H1 (cell line): ENCODE measurements around the gene VGLL1. TPM values are rescaled to one million over a fixed set of nuclear protein-coding genes. Genes with fewer than 3 reads are reported as not detected.

ENCODE experiments used
- CTCF ChIA-PET: fragments of 300-600 bp; sonication (Branson Sonifier 250); formaldehyde crosslinking; loops from one replicate; lab custom pipeline; 2021; ENCODE audit not compliant: partially characterized antibody; lab: Charles Lee
- POLR2A ChIA-PET: fragments of 300-600 bp; sonication (Branson Sonifier 250); formaldehyde crosslinking; loops from one replicate; lab custom pipeline; 2021; ENCODE audit warnings: inconsistent platforms; ENCODE audit not compliant: partially characterized antibody; lab: Charles Lee
- DNase-seq, 2 experiments: peaks; one replicate each; pipeline versions ENCODE4 v3.0.0 to v3.0.0-alpha.2; 2010 to 2022; ENCODE audit warnings: low spot score in 2 of 2, low read depth in 1 of 2, mixed read lengths in 1 of 2
- FAIRE-seq: peaks from 2 replicates; lab custom pipeline; 2011; peaks lifted over from hg19 to GRCh38; lab: Jason Lieb, UNC
- H2AFZ ChIP-seq: 2 replicates; pipeline ENCODE4 v1.8.1; 2012; ENCODE audit warnings: low read length, inconsistent platforms
- H2AK5ac ChIP-seq: 2 replicates; pipeline ENCODE4 v1.6.1; 2013; ENCODE audit warnings: low read depth, low read length
- H2BK120ac ChIP-seq: replicated peaks from 2 replicates; pipeline ENCODE3; 2013; ENCODE audit warnings: low read depth, low read length, inconsistent platforms
- H2BK12ac ChIP-seq: 2 replicates; pipeline ENCODE4 v1.6.1; 2013; ENCODE audit warnings: low read depth, low read length
- H2BK15ac ChIP-seq: 2 replicates; pipeline ENCODE4 v1.6.1; 2013; ENCODE audit warnings: low read length
- H2BK20ac ChIP-seq: 2 replicates; pipeline ENCODE4 v1.6.1; 2013; ENCODE audit warnings: low read length
- H2BK5ac ChIP-seq: 2 replicates; pipeline ENCODE4 v1.6.1; 2013; ENCODE audit warnings: low read depth, low read length
- H3K14ac ChIP-seq: 2 replicates; pipeline ENCODE4 v1.6.1; 2013; ENCODE audit warnings: inconsistent platforms; ENCODE audit not compliant: insufficient read length
- H3K18ac ChIP-seq: 2 replicates; pipeline ENCODE4 v1.6.1; 2013; ENCODE audit warnings: low read length; ENCODE audit errors: extremely low read depth
- H3K23ac ChIP-seq: 2 replicates; pipeline ENCODE4 v1.6.1; 2013; ENCODE audit warnings: inconsistent platforms; ENCODE audit not compliant: insufficient read length
- H3K23me2 ChIP-seq: 2 replicates; pipeline ENCODE4 v1.6.1; 2013; ENCODE audit warnings: low read depth, low read length
- H3K27ac ChIP-seq: 2 replicates; pipeline ENCODE4 v1.6.1; 2011; ENCODE audit warnings: low read depth, low read length, inconsistent platforms
- H3K27me3 ChIP-seq, 4 experiments: replicated peaks in 1 of 4; 1 replicate in 1 of 4; 2 replicates in 3 of 4; pipeline versions ENCODE4 v1.6.1 to v1.8.1; 2011 to 2013; ENCODE audit warnings: low read length in 3 of 4, mild to moderate bottlenecking in 3 of 4, inconsistent platforms in 2 of 4, mixed read lengths in 2 of 4, moderate library complexity in 1 of 4; ENCODE audit not compliant: control insufficient read depth in 3 of 4, insufficient read depth in 3 of 4; ENCODE audit errors: extremely low read depth in 1 of 4
- H3K36me3 ChIP-seq, 4 experiments: 2 replicates each; pipeline versions ENCODE4 v1.6.1 to v1.8.1; 2011 to 2013; ENCODE audit warnings: mild to moderate bottlenecking in 4 of 4, low read length in 3 of 4, moderate library complexity in 2 of 4, control low read depth in 1 of 4, inconsistent platforms in 1 of 4; ENCODE audit not compliant: insufficient read depth in 4 of 4, control insufficient read depth in 2 of 4
- H3K4ac ChIP-seq: replicated peaks from 2 replicates; pipeline ENCODE3; 2013; ENCODE audit warnings: low read length, low read depth, mixed read lengths, inconsistent platforms; ENCODE audit not compliant: insufficient read length
- H3K4me1 ChIP-seq, 4 experiments: replicated peaks in 1 of 4; 1 replicate in 1 of 4; 2 replicates in 3 of 4; pipeline versions ENCODE4 v1.6.1 to v1.8.1; 2011 to 2013; ENCODE audit warnings: low read length in 3 of 4, inconsistent platforms in 2 of 4, mixed read lengths in 1 of 4; ENCODE audit not compliant: insufficient read depth in 4 of 4, control insufficient read depth in 3 of 4
- H3K4me2 ChIP-seq, 2 experiments: 2 replicates each; pipeline versions ENCODE4 v1.6.1 to v1.8.1; 2011 to 2013; ENCODE audit warnings: low read depth in 2 of 2, low read length in 2 of 2, control low read depth in 1 of 2, inconsistent platforms in 1 of 2, mild to moderate bottlenecking in 1 of 2; ENCODE audit not compliant: insufficient read depth in 1 of 2
- H3K4me3 ChIP-seq, 4 experiments: fragments of 200-600, 300-600 bp in 1 of 4; sonication (generic), shearing (Covaris generic), sonication (Bioruptor Twin) in 1 of 4; 2 replicates each; pipeline versions ENCODE4 v1.5.1 to v1.8.1; 2011 to 2016; ENCODE audit warnings: low read length in 4 of 4, low read depth in 3 of 4, control low read depth in 2 of 4, inconsistent platforms in 2 of 4, mild to moderate bottlenecking in 2 of 4, mixed read lengths in 1 of 4, moderate library complexity in 1 of 4; ENCODE audit not compliant: insufficient read depth in 2 of 4; ENCODE audit errors: extremely low read depth in 1 of 4
- H3K56ac ChIP-seq: replicated peaks from 2 replicates; pipeline ENCODE3; 2013; ENCODE audit warnings: low read depth, mild to moderate bottlenecking, mixed read lengths, low read length, inconsistent platforms; ENCODE audit not compliant: insufficient read length
- H3K79me1 ChIP-seq: 2 replicates; pipeline ENCODE4 v1.6.1; 2013; ENCODE audit warnings: low read depth, low read length, control low read depth
- H3K79me2 ChIP-seq, 2 experiments: 2 replicates each; pipeline versions ENCODE4 v1.6.1 to v1.8.1; 2012 to 2013; ENCODE audit warnings: low read length in 2 of 2, mild to moderate bottlenecking in 2 of 2, inconsistent platforms in 1 of 2; ENCODE audit not compliant: insufficient read depth in 2 of 2, control insufficient read depth in 1 of 2
- H3K9ac ChIP-seq, 4 experiments: replicated peaks in 1 of 4; 1 replicate in 1 of 4; 2 replicates in 3 of 4; pipeline versions ENCODE4 v1.6.1 to v1.8.1; 2011 to 2013; ENCODE audit warnings: low read depth in 3 of 4, low read length in 3 of 4, control low read depth in 2 of 4, mild to moderate bottlenecking in 2 of 4, moderate library complexity in 2 of 4, inconsistent platforms in 1 of 4; ENCODE audit errors: extremely low read depth in 1 of 4
- H3K9me3 ChIP-seq, 2 experiments: 2 replicates each; pipeline versions ENCODE4 v1.6.1 to v1.8.1; 2012 to 2013; ENCODE audit warnings: mild to moderate bottlenecking in 2 of 2, moderate library complexity in 2 of 2, control low read depth in 1 of 2, inconsistent platforms in 1 of 2, low read depth in 1 of 2, low read length in 1 of 2, mixed read lengths in 1 of 2; ENCODE audit not compliant: insufficient read depth in 2 of 2
- H4K20me1 ChIP-seq, 2 experiments: replicated peaks in 1 of 2; 2 replicates each; pipeline versions ENCODE3 to v1.8.1; 2011 to 2013; ENCODE audit warnings: inconsistent platforms in 2 of 2, low read length in 2 of 2, mild to moderate bottlenecking in 1 of 2; ENCODE audit not compliant: insufficient read depth in 2 of 2, control insufficient read depth in 1 of 2
- H4K5ac ChIP-seq: 2 replicates; pipeline ENCODE4 v1.6.1; 2013; ENCODE audit warnings: low read length, low read depth, mixed read lengths, inconsistent platforms; ENCODE audit not compliant: insufficient read length
- H4K8ac ChIP-seq: 2 replicates; pipeline ENCODE4 v1.8.0; 2013; ENCODE audit warnings: mild to moderate bottlenecking, moderate library complexity, low read length, inconsistent platforms; ENCODE audit not compliant: insufficient read depth; ENCODE audit errors: extremely low read depth
- H4K91ac ChIP-seq: replicated peaks from 2 replicates; pipeline ENCODE3; 2013; ENCODE audit warnings: low read length, mixed read lengths, inconsistent platforms; ENCODE audit not compliant: insufficient read length
- ASH2L ChIP-seq: fragments of 200-600, 300-600 bp; sonication (generic); IDR thresholded peaks from one replicate; pipeline ENCODE4 v1.7.1; 2017; ENCODE audit warnings: low read length
- BACH1 ChIP-seq: IDR thresholded peaks from 2 replicates; pipeline ENCODE4 v1.6.1; 2012; ENCODE audit warnings: low read length, improper control_type of control experiment
- BCL11A ChIP-seq, 2 experiments: IDR thresholded peaks; one replicate each; pipeline ENCODE4 v1.6.1; 2011; ENCODE audit warnings: low read depth in 2 of 2, low read length in 2 of 2, mild to moderate bottlenecking in 2 of 2
- CBX5 ChIP-seq: fragments of 300-800, 300-1000 bp; sonication (generic); IDR thresholded peaks from 2 replicates; pipeline ENCODE4 v1.7.1; 2016; ENCODE audit warnings: antibody characterized with exemption, low read length, low read depth
- NANOG ChIP-seq: IDR thresholded peaks from 2 replicates; pipeline ENCODE4 v1.6.1; 2011; ENCODE audit warnings: low read length, low read depth, mild to moderate bottlenecking, inconsistent platforms; ENCODE audit not compliant: insufficient read depth, poor library complexity, severe bottlenecking
- SIX5 ChIP-seq: IDR thresholded peaks from 2 replicates; pipeline ENCODE4 v1.6.1; 2011; ENCODE audit warnings: mild to moderate bottlenecking, low read depth, low read length
- SUZ12 ChIP-seq: fragments of 200-600 bp; sonication (generic); IDR thresholded peaks from 2 replicates; pipeline ENCODE4 v1.6.1; 2012; ENCODE audit warnings: mild to moderate bottlenecking, inconsistent platforms, low read length, moderate library complexity, mixed read lengths
- WGBS, 2 experiments: shearing (Covaris generic) in 1 of 2; methylation state at CpG; one replicate each; pipeline versions ENCODE4 v1.1.6 to v1.1.7; 2013 to 2015; ENCODE audit warnings: low lambda C conversion rate in 2 of 2, mixed read lengths in 2 of 2, inconsistent platforms in 1 of 2, low coverage in 1 of 2, missing lambda C conversion rate in 1 of 2; ENCODE audit not compliant: insufficient replicate concordance in 2 of 2, insufficient coverage in 1 of 2, insufficient read length in 1 of 2; ENCODE audit errors: extremely low coverage in 1 of 2, missing lambda C conversion rate in 1 of 2; 5-methylcytosine and 5-hydroxymethylcytosine counted together
- polyA plus RNA-seq, 7 experiments: library from polyadenylated mRNA; depleted of rRNA in 3 of 7; stranded (reverse) in 5 of 7; unstranded in 2 of 7; fragments of >200 nt in 5 of 7; fragments of 200-250 nt in 2 of 7; gene quantifications; 1 replicate in 5 of 7; 2 replicates in 1 of 7; 4 replicates in 1 of 7; pipeline versions ENCODE4 v1.2.1 to v1.2.3, GENCODE V29; 2011 to 2013; ENCODE audit warnings: missing spikeins in 2 of 7, mixed read lengths in 2 of 7
- total RNA-seq: library from RNA; stranded (reverse); fragmentation: NEBNext Ultra II Directional; extraction: Animal tissue kit (Norgen Biotek cat#: 25700); gene quantifications from 2 replicates; pipeline ENCODE4 v1.2.1, GENCODE V29; 2021

VGLL1 gene
- total and polyA plus RNA-seq, 2 of the 8 experiments (the other 6 are each of a cell fraction or from before 2014, with no cell fraction given): not detected

DNA sequence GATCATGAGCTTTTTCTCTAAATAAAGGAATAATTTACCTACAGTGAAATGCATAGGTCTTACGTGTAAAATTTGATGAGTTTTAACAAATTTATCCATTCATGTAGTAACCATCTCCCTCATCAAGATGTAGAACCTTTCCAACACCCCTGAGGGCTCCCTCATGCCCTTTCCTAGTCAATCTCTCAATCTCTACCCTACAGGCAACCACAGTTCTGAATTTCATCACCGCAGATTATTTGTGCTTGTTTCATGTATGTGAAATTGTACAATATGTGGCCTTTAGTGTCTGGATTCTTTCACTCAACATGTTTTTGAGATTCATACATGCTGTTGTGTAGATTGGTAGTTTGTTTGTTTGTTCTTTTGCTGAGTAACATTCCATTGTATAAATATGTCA, 2.1 kb downstream of the VGLL1 start:
- no peak overlapping the region for H4K8ac ChIP-seq
- FAIRE-seq: no peak
- TF ChIP-seq ASH2L (no peak), CBX5 (no peak), SUZ12 (no peak), SIX5 (no peak), NANOG (no peak), BACH1 (no peak), BCL11A (IDR thresholded peaks at IDR 0.05; ENCODE audit: low read depth in 2 of 2, low read length in 2 of 2) (no peak)

More for the DNA sequence above, 2.1 kb downstream of the VGLL1 start:
- Histone ChIP-seq H3K23me2 (no peaks in the 10 kb centered on the region), H4K91ac (no peak overlapping the region), H3K36me3 (no peaks in the 10 kb centered on the region), H2BK12ac (no peak overlapping the region), H2AFZ (no peak overlapping the region), H2BK20ac (no peak overlapping the region), H3K79me2 (no peaks in the 10 kb centered on the region), H3K56ac (no peak overlapping the region), H3K9me3 (no peaks in the 10 kb centered on the region), H2BK5ac (no peak overlapping the region), H2AK5ac (no peak overlapping the region), H4K20me1 (no peaks in the 10 kb centered on the region), H3K79me1 (no peaks in the 10 kb centered on the region), H3K14ac (no peak overlapping the region), H3K4ac (no peak overlapping the region), H4K5ac (no peak overlapping the region), H3K27me3 (no peaks in the 10 kb centered on the region), H3K4me2 (no peak overlapping the region), H3K4me3 (no peak overlapping the region), H3K18ac (no peak overlapping the region), H3K9ac (no peak overlapping the region), H2BK120ac (no peak overlapping the region), H3K23ac (no peak overlapping the region), H3K4me1 (no peaks in the 10 kb centered on the region), H3K27ac (no peak overlapping the region), H2BK15ac (no peak overlapping the region)
- ChIA-PET CTCF (no interaction called here), POLR2A (no interaction called here)
- 89% methylated on average over 2 of the region's 2 CpGs; no CpG with 5 or more reads in 1 of the 2 experiments for WGBS, 2 experiments
- no peak for DNase-seq
